Measurements from ENCODE around the gene OR1M1.

DNA sequence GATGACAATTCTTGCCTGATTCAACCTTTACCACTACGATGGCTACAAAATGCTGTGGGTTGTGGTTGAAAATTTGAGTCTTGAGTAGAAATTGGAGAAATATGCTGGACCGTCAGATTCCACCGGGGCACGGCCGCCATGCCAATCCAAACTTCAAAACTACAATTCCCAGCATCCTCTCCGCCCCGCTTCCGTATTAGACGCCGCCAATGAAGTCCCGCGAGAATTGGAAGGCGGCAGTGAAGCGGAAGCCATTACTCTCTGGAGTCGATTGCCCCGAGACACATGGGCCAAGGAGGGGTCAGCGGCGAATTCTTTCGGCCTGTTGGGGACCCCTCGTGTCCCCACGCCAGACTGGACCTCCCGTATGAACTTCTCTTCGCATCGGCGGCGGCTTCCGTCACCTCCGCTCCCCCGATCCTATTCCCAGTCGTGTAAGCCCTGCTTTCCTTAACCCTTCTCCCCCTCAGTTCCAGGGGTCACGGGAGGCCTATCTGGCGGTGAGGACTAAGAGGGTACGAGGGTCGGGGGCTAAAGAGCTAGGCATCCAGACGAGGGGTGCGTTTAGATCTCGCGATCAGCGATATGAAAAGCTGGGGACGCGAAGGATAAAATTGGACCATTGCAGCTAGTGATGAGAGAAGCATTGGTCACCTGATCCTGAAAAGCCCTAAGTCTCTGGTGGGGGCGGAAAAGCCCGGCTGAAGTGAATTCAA, 53.5 kb downstream of the OR1M1 start, which contains the start of gene ZNF317:
- TF ChIP-seq, protein P1, sequence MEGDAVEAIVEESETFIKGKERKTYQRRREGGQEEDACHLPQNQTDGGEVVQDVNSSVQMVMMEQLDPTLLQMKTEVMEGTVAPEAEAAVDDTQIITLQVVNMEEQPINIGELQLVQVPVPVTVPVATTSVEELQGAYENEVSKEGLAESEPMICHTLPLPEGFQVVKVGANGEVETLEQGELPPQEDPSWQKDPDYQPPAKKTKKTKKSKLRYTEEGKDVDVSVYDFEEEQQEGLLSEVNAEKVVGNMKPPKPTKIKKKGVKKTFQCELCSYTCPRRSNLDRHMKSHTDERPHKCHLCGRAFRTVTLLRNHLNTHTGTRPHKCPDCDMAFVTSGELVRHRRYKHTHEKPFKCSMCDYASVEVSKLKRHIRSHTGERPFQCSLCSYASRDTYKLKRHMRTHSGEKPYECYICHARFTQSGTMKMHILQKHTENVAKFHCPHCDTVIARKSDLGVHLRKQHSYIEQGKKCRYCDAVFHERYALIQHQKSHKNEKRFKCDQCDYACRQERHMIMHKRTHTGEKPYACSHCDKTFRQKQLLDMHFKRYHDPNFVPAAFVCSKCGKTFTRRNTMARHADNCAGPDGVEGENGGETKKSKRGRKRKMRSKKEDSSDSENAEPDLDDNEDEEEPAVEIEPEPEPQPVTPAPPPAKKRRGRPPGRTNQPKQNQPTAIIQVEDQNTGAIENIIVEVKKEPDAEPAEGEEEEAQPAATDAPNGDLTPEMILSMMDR (IDR thresholded peaks at IDR 0.05; ENCODE audit: low read depth, low read length, poor library complexity, severe bottlenecking): no peak
- TF ChIP-seq EZH2phosphoT487 (IDR thresholded peaks at IDR 0.05; ENCODE audit: borderline replicate concordance, low read length): no peak

Measured in DOHH2 (cell line).